D341Med (cell line): ENCODE measurements around the gene ANO9.
A peak's percentile ranks its signal among the peaks of the same experiment; 100 is the strongest.
"Not testable (repeated sequence)": the region's sequence is repeated elsewhere in the genome, so short reads cannot be mapped to it uniquely, and the experiment has no call there.

Experiments
- DNase-seq: peaks from one replicate; pipeline ENCODE4 v3.0.0; 2012; ENCODE audit warnings: low spot score

The ANO9 gene

GRCh38 chr11:416051-416756 lies 25.6 kb downstream of the ANO9 start:
- DNase-seq = no peak

- DNase-seq = no peak
Measured at GRCh38 chr11:415640-416041, 26.2 kb downstream of the ANO9 start.

- no peak for DNase-seq
Measured at GRCh38 chr11:414318-414857, 27.4 kb downstream of the ANO9 start.

GRCh38 chr11:413120-414081 lies 28.4 kb downstream of the ANO9 start:
- no peak for DNase-seq

- DNase-seq = no peak
Measured at GRCh38 chr11:412641-413119, 29.1 kb downstream of the ANO9 start.

GRCh38 chr11:411520-411919 lies 30.3 kb downstream of the ANO9 start:
- DNase-seq = not testable (repeated sequence)

GRCh38 chr11:410711-411110 lies 31.1 kb downstream of the ANO9 start:
- not testable (repeated sequence) for DNase-seq

GRCh38 chr11:409600-410483 lies 32.0 kb downstream of the ANO9 start:
- no peak for DNase-seq

GRCh38 chr11:409008-409599 lies 32.7 kb downstream of the ANO9 start:
- no peak for DNase-seq

- no peak for DNase-seq
Measured at GRCh38 chr11:408154-409007, 33.4 kb downstream of the ANO9 start.

GRCh38 chr11:407651-408123 lies 34.1 kb downstream of the ANO9 start:
- DNase-seq = no peak

- DNase-seq = peak; percentile 98
Measured at GRCh38 chr11:406796-407650, 34.8 kb downstream of the ANO9 start.

GRCh38 chr11:405954-406795 lies 35.6 kb downstream of the ANO9 start:
- no peak for DNase-seq

GRCh38 chr11:405323-405953 lies 36.4 kb downstream of the ANO9 start:
- no peak for DNase-seq

- no peak for DNase-seq
Measured at GRCh38 chr11:404551-405264, 37.1 kb downstream of the ANO9 start.

- DNase-seq = no peak
Measured at GRCh38 chr11:403761-404431, 37.9 kb downstream of the ANO9 start.
